OCI-LY7 (cell line): ENCODE results near the gene OAS2.

Source experiments
- CTCF ChIP-seq: fragments of 200-600 bp; sonication (generic); conservative IDR thresholded peaks from 2 replicates; pipeline ENCODE4 v1.5.1; 2014; ENCODE audit warnings: mild to moderate bottlenecking, antibody characterized with exemption, low read length, moderate library complexity, mixed read lengths
- EZH2phosphoT487 ChIP-seq: fragments of 200-600 bp; sonication (generic); IDR thresholded peaks from 2 replicates; pipeline ENCODE4 v1.6.1; 2018; ENCODE audit warnings: low read depth, borderline replicate concordance, mild to moderate bottlenecking, mixed run types, antibody characterized with exemption, low read length, moderate library complexity, mixed read lengths

GRCh38 chr12:113014565-113014964 lies 36.2 kb downstream of the OAS2 start:
- TF ChIP-seq CTCF (no peak), EZH2phosphoT487 (no peak)
